Measurements from ENCODE around the gene ZNF547. TPM values are rescaled to one million over a fixed set of nuclear protein-coding genes. Genes with fewer than 3 reads are reported as not detected.

Gene ZNF547
- total RNA-seq, 1 experiment from 2014 or later = 1.4 TPM

DNA sequence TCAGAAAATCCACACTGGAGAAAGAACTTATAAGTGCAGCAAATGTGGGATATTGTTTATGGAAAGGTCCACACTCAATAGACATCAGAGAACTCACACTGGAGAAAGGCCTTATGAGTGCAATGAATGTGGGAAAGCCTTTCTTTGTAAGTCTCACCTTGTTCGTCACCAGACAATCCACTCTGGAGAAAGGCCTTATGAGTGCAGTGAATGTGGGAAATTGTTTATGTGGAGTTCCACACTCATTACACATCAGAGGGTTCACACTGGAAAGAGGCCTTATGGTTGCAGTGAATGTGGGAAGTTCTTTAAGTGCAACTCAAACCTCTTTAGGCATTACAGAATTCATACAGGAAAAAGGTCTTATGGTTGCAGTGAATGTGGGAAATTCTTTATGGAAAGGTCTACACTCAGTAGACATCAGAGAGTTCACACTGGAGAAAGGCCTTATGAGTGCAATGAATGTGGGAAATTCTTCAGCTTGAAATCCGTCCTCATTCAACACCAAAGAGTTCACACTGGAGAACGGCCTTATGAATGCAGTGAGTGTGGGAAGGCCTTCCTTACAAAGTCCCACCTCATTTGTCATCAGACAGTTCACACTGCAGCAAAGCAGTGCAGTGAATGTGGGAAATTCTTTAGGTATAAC, 14.3 kb downstream of the ZNF547 start:
- no TSS peak for BruUV-seq (replicated peaks)

DNA sequence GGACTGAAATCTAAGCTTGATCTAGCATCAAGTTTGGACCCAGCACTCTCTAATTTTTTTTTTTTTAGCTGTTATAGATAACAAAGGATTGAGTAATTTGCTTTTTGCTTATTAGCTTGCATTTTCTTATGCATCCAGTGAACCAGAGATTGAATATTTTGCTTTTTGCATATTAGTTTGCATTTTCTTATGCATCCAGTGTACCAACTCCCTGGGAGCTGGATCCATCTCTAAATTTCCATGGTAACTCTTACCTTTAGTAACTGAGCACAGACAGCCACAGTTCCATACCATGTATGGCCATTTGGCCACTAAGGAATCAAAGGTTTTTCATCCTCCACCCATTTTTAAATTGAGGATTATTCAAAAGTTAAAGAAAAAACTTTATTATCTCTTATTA, 17.6 kb downstream of the ZNF547 start:
- no peak overlapping the region for H3K27ac ChIP-seq (ENCODE audit: low read depth, low read length)
- no peaks in the 10 kb centered on the region for H3K9me2 ChIP-seq (ENCODE audit: insufficient read depth)
- H3K27me3 ChIP-seq (ENCODE audit: insufficient read depth, low read length) = no peaks in the 10 kb centered on the region
- TF ChIP-seq YY1 (IDR thresholded peaks at IDR 0.05; ENCODE audit: extremely low read depth, insufficient replicate concordance, low read depth, low read length) = no peak
- TF ChIP-seq SP1 (IDR thresholded peaks at IDR 0.05; ENCODE audit: low read depth) = no peak
- no peak for TF ChIP-seq TCF7L2 (IDR thresholded peaks at IDR 0.05; ENCODE audit: borderline replicate concordance, extremely low read depth, insufficient read depth, insufficient read length)
- TF ChIP-seq, protein P1, sequence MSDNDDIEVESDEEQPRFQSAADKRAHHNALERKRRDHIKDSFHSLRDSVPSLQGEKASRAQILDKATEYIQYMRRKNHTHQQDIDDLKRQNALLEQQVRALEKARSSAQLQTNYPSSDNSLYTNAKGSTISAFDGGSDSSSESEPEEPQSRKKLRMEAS (IDR thresholded peaks at IDR 0.05) = no peak
- TF ChIP-seq EZH2phosphoT487 (IDR thresholded peaks at IDR 0.05; ENCODE audit: borderline replicate concordance) = no peak
- no peak for TF ChIP-seq ZFX (IDR thresholded peaks at IDR 0.05)
- TF ChIP-seq CBX3 (IDR thresholded peaks at IDR 0.05; ENCODE audit: low read depth) = no peak
- no peak for TF ChIP-seq POLR2AphosphoS5 (IDR thresholded peaks at IDR 0.05; ENCODE audit: low read depth, low read length)
- TF ChIP-seq POLR2A (IDR thresholded peaks at IDR 0.05; ENCODE audit: borderline replicate concordance, extremely low read depth, insufficient read depth, insufficient read length) = no peak
- no peaks in the 10 kb centered on the region for H4K20me1 ChIP-seq (ENCODE audit: insufficient read depth)
- DNase-seq (ENCODE audit: low read depth, low spot score) (no peak), ATAC-seq (no peak)
- intact Hi-C loops (cut with micrococcal nuclease) = no loop called here
- H3K9ac ChIP-seq (ENCODE audit: low read length) = no peak overlapping the region
- peaks cover 20 to 22% of the 10 kb centered on the region in 2 experiments; a peak in 3 of 4 replicates for H3K9me3 ChIP-seq (ENCODE audit: control insufficient read depth in 1 of 2, insufficient read depth in 1 of 2, low read depth in 1 of 2, low read length in 2 of 2)
- ChIA-PET RAD21 (ENCODE audit: low non-redundant PET in 1 of 2, low total read pairs in 2 of 2, uncharacterized antibody in 2 of 2, unreplicated experiment in 2 of 2) (no interaction called here), POLR2A (no interaction called here), CTCF (no interaction called here)
- no peak overlapping the region for H3K4me2 ChIP-seq (ENCODE audit: low read length)
- 0 out of 4 replicates have a peak, but pooled peaks cover 0 to 8% of the 10 kb centered on the region in 2 experiments for H3K36me3 ChIP-seq (ENCODE audit: control insufficient read depth in 1 of 2, insufficient read depth in 2 of 2, low read length in 2 of 2)
- H2AFZ ChIP-seq (ENCODE audit: low read depth, low read length, poor library complexity, severe bottlenecking) = no peak overlapping the region
- BruUV-seq (replicated peaks) = no TSS peak
- H3K4me1 ChIP-seq (ENCODE audit: control insufficient read depth in 1 of 2, insufficient read depth in 2 of 2, low read length in 2 of 2) = no peaks in the 10 kb centered on the region
- H3K79me2 ChIP-seq (ENCODE audit: insufficient read depth, low read length) = no peaks in the 10 kb centered on the region
- H3K4me3 ChIP-seq (replicated peaks in 1 of 2; ENCODE audit: low read depth in 1 of 2, low read length in 2 of 2) = no peak overlapping the region

More for the DNA sequence above, 14.3 kb downstream of the ZNF547 start:
- Histone ChIP-seq H3K79me2 (ENCODE audit: insufficient read depth, low read length) (no peaks in the 10 kb centered on the region), H3K27ac (ENCODE audit: low read depth, low read length) (no peak overlapping the region), H3K9me2 (ENCODE audit: insufficient read depth) (no peaks in the 10 kb centered on the region), H3K9me3 (ENCODE audit: control insufficient read depth in 1 of 2, insufficient read depth in 1 of 2, low read depth in 1 of 2, low read length in 2 of 2) (peaks cover 22 to 25% of the 10 kb centered on the region in 2 experiments; a peak in 3 of 4 replicates), H3K4me2 (ENCODE audit: low read length) (no peak overlapping the region), H3K4me1 (ENCODE audit: control insufficient read depth in 1 of 2, insufficient read depth in 2 of 2, low read length in 2 of 2) (no peaks in the 10 kb centered on the region), H3K36me3 (ENCODE audit: control insufficient read depth in 1 of 2, insufficient read depth in 2 of 2, low read length in 2 of 2) (0 out of 4 replicates have a peak, but pooled peaks cover 0 to 8% of the 10 kb centered on the region in 2 experiments), H3K4me3 (replicated peaks in 1 of 2; ENCODE audit: low read depth in 1 of 2, low read length in 2 of 2) (no peak overlapping the region), H3K27me3 (ENCODE audit: insufficient read depth, low read length) (no peaks in the 10 kb centered on the region), H2AFZ (ENCODE audit: low read depth, low read length, poor library complexity, severe bottlenecking) (no peak overlapping the region), H4K20me1 (ENCODE audit: insufficient read depth) (no peaks in the 10 kb centered on the region), H3K9ac (ENCODE audit: low read length) (no peak overlapping the region)
- ChIA-PET RAD21 (ENCODE audit: low non-redundant PET in 1 of 2, low total read pairs in 2 of 2, uncharacterized antibody in 2 of 2, unreplicated experiment in 2 of 2) (no interaction called here), CTCF (no interaction called here), POLR2A (no interaction called here)
- TF ChIP-seq ZNF274 (IDR thresholded peaks at IDR 0.05; ENCODE audit: low read depth, low read length) (peak; percentile 74), POLR2A (IDR thresholded peaks at IDR 0.05; ENCODE audit: borderline replicate concordance, extremely low read depth, insufficient read depth, insufficient read length) (no peak)
- DNase-seq (ENCODE audit: low read depth, low spot score) (no peak), ATAC-seq (no peak)
- intact Hi-C loops (cut with micrococcal nuclease) = no loop called here

Data from HCT116 (cell line).